Left lobe of liver (tissue), 2 donors: ENCODE data around the gene NUP210. TPM values are rescaled to one million over a fixed set of nuclear protein-coding genes. Genes with fewer than 3 reads are reported as not detected.
"Not testable (repeated sequence)": the region's sequence is repeated elsewhere in the genome, so short reads cannot be mapped to it uniquely, and the experiment has no call there.

ENCODE experiments used
- ATAC-seq: fragments of 200-7000 bp; cut with Tn5 transposase; one replicate; pipeline ENCODE4 v1.9.1; 2020; ENCODE audit warnings: mild to moderate bottlenecking, moderate library complexity
- DNase-seq: peaks from one replicate; pipeline ENCODE4 v3.0.0-alpha.2; 2020; ENCODE audit warnings: low spot score
- total RNA-seq: library from RNA; stranded (reverse); gene quantifications from one replicate; pipeline ENCODE4 v1.2.1, GENCODE V29; 2021
- donor health status: DM: no; HTN: no; CAD: no; lungs with moderate emphysema.
- donor health status: DM: no; HTN: yes; CAD: no.

NUP210 gene
- total RNA-seq, 1 donor from 2014 or later, result 19.1 TPM

DNA sequence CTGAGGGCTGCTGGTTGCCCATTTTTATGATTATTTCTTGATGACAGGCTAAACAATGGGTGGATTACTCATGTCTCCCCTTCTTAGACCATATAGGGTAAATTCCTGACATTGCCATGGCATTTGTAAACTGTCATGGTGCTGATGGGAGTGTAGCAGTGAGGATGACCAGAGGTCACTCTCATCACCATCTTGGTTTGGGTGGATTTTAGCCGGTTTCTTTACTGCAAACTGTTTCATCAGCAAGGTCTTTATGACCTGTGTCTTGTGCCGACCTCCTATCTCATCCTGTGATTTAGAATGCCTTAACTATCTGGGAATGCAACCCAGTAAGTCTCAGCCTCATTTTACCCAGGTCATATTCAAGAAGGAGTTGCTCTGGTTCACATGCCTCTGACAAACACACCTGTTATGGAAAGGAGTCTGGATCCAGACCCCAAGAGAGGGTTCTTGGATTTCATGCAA lies 10.3 kb upstream of the NUP210 start:
- not testable (repeated sequence) for ATAC-seq, DNase-seq

DNA sequence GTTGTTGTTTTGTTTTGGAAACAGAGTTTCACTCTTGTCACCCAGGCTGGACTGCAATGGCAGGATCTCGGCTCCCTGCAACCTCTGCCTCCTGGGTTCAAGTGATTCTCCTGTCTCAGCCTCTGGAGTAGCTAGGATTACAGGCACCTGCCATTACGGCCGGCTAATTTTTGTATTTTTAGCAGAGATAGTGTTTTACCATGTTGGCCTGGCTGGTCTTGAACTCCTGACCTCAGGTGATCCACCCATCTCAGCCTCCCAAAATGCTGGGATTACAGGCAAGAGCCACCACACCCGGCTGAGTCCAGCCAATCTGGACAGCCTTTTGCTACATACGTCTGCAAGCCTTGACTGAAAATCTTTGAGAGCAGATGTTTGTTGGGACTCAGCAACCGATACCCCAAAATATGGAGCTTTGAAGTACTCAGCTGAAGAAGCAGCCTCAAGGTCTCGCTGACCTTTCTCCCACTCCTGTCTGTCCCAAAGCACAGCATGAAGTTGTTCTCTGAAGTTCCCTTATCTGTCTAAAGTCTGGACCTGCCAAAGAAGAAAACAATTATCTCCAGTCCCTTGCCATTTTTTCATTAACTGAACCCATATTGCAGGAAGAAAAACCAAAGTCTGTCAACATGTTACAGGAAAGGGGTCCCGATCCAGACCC lies 9.6 kb upstream of the NUP210 start:
- no peak for ATAC-seq
- DNase-seq, result no peak

DNA sequence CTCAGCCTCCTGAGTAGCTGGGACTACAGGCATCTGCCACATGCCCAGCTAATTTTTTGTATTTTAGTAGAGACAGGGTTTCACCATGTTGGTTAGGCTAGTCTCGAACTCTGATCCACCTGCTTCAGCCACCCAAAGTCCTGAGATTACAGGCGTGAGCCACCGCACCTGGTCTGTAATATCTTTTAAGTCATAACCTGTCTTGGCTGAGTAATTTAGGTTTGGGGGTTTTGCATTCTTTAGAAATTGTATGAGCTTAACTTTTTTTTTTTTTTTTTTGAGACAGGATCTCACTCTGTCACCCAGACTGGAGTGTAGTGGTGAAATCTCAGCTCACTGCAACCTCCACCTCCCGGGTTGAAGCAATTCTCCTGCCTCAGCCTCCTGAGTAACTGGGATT lies 8.6 kb upstream of the NUP210 start:
- ATAC-seq, DNase-seq: not testable (repeated sequence)

DNA sequence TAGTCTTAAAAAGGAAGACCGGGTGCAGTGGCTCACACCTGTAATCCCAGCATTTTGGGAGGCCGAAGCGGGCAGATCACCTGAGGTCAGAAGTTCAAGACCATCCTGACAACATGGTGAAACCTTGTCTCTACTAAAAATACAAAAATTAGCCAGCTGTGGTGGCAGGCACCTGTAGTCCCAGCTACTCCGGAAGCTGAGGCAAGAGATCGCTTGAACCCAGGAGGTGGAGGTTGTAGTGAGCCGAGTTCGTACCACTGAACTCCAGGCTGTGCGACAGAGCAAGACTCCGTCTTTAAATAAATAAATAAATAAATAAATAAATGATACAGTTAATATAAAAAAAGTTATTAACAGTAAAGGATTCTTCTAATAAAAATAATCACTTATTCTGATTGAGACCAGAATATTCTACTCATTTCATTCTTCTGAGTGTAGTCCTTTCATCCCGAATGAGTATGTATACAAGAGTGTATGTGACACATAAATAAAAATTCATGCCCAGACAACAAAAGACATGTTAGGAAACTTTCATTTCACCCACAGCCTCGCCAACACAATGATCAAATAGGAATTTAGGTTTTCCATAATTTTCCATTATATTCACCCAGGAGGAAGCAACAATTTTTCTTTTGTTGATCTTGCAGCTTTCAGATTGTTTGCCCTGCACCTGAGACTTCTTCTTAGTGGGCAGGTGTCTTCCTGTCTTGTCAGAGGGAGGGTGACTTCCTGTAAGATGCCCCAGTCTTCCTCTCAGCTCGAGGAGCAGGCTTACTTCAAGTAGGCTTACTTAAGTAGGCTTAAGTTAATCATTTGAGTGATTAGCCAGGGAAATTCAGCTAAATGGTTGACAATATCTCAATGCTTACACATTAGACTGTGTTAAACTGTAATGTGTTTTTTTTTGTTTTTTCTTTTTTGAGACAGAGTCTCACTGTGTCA lies 7.8 kb upstream of the NUP210 start:
- DNase-seq (no peak), ATAC-seq (no peak)

DNA sequence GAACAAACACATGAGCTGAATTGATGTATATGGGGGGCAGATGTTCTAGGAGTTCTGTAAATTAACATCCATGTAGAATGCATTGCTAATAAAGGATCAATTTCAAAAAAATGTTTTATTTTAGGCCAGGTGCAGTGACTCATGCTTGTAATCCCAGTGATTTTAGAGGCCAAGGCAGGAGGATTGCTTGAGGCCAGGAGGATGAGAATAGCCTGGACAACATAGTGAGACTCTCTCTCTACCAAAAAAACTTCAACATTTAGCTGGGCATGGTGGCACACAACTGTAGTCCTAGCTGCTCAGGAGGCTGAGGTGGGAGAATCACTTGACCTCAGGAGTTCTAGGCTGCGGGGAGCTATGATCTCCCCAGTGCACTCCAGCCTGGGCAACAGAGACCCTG lies 6.5 kb upstream of the NUP210 start:
- no peak for ATAC-seq

DNA sequence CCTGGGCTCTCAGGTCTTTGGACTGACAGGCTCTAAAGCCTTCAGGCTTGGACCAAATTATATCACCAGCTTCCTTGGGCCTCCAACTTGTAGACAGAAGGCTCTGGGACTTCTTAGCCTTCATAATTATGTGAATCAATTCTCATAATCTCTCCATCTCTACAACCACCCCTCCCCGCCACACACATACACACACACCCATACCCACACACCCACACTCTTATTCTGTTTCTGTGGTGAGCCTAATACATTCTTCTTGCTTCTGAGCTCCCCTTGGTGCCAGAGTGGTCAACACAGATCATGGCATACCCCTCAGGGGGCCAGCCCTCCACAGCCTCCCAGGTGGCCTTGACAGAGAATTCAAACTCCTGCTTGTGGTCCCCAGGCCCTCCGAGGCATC lies 5.6 kb upstream of the NUP210 start:
- DNase-seq (no peak), ATAC-seq (no peak)

More for the DNA sequence above, 6.5 kb upstream of the NUP210 start:
- no peak for DNase-seq

DNA sequence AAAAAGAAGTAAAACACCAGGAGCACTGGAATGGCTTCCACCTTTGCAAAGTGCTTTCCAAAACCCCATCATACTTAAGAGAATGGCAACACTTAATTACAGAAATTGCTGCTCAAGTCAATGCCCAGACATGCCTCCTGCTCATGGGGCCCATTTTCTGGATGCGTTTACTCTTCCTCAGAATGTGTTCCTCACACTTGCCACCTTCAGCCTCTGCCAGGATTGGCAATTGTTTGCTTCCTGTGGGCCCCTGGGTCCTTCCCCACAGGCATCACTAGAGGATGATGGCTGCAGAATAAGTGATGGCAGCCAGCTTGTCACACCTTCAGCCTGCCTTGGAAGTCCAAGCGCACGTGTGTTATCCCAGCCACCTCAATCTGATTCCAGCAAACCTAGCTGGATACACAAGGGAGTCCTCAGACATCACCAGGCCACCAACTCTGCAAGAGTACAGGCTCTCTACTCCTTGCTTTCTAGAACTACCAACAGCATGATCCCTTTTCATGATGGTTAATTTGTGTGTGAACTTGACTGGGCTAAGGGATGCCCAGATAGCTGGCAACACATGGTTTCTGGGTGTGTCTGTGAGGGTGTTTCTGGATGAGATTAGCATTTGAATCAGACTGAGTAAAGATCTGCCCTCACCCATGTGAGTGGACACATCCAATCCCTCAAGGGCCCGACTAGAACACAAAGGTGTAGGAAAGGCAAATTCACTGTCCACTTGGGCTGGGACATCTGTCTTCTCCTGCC lies 4.9 kb upstream of the NUP210 start:
- ATAC-seq, result no peak
- no peak for DNase-seq

DNA sequence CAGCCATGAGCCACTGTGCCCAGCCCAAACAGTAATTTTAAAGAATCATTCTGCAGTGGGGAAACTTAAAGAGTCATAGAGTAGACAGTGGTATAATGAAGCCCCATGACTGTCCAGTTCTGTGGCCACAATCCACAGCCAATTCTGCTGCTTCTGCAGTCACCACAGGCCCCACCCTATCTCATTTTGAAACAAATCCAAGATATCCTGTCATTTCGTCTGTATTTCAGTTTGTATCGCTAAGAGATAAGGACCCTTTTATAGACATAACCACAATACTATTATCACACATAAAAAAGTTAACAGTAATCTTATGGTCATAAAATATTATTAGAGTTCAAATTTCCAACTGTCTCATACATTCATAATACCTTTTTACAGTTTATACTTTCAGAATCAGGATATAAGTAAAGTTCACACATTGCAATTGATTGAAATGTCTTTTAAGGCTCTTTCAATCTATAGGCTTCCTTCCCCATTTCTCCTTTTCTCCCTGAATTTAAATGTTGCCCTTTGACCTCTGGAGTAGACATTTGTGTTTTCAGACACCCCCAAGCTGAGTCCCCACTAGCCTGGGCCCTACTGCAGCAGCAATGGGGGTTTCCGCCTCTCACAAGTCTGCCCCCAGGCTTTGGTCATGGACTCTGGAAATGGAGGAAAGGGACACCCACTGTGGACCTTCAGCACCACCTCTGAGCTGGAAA lies 4.2 kb upstream of the NUP210 start:
- ATAC-seq, result no peak

DNA sequence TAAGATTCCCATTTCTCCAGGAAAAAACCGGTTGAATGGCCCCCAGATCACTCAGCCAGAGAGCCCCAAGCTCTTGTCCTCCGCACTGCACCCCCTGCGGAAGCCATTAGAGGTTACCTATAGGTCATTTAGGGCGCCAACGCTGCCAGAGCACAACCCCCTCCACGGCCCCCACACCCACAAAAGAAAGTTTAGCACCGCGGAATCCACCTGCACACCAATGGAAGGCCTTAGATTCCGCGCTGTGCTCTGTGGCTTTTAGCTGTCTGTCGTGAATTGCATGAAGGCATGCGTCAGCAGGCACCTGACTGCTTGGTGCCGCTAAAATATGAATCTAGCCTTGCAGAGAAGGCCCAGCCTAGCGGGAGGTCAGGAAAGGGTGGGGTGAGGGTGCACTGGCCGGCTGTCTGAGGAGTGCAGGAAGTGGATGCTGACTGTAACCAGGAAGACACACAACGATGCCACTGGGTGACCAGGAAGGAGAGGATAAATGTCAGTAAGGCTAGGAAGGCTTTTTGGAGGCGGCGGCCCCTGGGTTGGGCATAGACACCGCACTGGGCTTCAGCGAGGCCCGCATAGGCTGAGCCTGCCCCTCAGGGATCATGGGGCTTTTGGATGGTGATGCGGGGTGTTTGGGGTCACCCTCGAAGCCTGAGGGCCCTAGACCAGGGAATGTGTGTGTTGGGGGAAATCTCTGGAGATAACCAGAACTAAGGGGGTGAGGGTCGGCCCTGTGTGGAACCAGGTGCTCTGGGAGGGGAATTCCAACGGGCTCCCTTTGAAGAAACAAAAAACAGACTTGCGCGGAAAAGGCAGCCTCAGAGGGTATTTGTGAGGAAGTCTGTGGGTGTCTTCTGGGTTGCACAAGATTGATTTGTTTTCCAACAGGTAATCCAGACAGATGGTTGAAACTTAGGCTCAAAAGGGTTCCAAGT lies 976 bp upstream of the NUP210 start:
- ATAC-seq, result no peak
- DNase-seq, result no peak

More for the DNA sequence above, 4.2 kb upstream of the NUP210 start:
- no peak for DNase-seq

DNA sequence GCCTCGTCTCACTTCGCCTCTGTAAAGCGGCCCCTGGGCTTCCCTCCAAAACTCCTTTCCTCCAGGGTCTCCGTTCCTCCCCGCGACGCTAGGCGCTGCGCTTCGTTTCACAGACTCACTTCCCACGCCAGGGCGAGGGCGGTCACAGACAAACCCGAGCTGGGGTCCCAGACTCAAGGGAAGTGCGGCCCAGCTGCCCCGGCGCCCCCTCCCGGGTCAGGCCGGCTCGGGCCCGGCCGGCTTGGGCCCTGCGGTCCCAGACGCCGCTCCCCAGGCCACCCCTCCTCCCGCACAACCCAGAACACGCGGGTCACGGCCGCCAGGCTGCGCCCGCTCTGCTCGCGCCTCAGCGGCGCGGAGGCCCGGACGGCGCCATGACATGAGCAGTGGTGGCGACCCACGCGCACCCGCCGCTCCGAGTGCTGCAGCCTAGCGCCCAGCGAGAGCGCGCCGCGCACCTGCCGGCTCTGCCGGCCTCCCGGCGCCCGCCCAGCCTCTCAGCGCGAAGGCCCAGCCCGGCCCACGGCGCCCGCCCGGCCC lies 547 bp downstream of the NUP210 start:
- DNase-seq (peak; percentile 70), ATAC-seq (peak; percentile 65)

DNA sequence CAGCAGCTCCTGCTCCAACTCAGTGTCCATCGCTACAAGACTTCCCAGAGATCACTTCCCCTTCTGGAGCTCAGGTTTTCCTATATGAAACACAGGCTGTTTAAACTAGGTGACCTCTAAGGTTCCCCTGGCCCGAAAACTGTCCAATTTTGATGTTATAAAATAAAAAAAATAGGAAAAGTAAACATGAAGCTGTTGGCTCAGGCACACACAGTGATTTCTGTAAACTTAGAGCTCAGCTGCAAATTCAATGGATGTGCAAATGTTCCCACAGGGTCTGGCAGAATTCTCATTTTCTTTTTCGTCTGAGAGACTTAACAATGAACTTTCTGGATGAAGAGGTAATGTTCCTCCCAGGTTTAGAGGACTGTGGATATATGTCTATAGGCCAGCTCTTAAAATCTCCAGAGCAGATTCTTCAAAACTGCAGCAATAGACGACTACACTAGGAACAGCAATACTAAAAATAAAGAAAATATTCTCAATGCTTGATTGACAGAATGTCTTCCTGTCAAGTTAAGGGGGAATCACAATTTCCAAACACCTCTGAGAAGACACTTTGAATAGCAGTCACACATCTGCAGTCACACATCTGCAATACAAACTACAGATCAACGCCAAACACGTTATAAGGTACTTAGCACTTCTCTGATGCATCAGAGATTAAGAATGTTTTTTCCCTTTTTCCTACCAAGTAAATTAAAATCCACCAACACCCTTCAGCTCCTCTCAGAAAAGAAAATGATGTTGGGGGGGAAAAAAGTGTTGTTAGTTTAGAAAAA lies 2.8 kb downstream of the NUP210 start:
- no peak for ATAC-seq
- no peak for DNase-seq

DNA sequence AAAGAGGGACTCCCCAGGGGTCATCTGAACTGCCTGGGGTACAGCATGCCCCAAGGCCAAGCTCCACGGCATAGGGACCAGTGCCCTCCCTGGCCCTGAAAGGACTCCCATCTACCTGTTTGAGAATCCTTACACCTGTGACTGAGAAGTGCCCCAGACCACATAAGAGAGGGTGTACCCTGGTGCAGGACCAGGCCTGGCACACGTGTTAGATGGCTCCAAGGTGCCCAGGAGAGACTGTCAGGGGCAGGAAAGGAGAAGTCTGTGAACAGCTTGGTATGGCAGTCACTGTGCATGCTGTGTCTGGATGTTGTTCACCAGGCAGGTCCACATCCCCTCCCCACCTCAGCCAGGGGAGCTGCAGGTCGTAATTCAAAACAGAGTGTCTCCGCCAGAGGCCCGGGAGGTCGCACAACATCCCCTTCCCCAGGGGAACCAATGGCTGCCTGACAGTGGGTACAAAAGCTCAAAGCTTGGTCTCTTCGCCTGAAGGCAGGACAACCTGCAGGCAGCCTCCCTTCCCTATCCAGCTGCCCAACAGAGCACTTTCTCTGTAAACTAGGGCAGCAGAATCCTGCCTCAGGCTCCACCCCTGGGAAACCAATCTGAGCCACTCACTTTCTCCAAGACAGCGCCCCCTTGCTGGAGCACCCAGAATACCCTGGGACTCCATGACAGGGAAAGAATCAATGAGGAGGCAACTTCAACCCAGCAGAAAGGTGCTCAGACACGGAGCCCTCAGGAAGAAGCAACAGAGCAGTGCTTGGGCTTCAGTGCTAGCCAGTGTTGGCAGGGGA lies 3.9 kb downstream of the NUP210 start:
- ATAC-seq (no peak), DNase-seq (no peak)

DNA sequence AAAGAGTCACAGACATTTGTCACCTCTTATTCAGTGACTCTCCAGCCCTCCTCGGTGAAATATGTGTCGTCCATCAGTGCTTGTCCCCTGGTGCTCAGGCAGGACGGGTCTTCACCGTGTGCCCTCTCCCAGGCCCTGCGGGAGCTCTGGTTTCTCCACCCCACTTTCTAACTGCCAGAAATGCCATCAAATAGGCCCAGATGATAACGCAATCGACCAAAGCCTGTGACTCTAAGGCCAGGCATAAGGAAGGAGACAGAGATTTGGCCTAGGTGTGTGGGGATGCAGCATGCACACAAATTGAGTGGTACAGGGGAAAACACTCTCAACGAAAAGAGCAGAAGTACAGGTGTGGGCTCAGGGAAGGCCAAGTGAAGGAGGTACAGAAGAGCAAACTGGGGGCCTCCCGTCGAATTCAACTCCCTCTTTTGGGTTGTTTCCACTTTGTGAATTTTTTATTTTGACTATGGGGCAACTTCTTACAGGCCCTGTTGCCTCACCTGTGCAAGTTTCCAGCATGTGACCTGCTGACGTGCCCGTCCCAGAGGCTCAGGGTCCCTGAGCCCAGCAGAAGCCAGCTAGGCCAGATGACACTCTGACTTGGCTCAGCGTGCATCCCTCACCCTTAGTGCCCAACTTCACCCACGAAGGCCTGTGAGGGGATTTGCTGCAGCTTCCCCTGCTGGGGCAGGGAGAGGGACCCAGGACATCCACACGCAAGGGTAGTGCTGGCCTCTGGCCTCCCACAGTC lies 4.7 kb downstream of the NUP210 start:
- DNase-seq (no peak), ATAC-seq (no peak)

DNA sequence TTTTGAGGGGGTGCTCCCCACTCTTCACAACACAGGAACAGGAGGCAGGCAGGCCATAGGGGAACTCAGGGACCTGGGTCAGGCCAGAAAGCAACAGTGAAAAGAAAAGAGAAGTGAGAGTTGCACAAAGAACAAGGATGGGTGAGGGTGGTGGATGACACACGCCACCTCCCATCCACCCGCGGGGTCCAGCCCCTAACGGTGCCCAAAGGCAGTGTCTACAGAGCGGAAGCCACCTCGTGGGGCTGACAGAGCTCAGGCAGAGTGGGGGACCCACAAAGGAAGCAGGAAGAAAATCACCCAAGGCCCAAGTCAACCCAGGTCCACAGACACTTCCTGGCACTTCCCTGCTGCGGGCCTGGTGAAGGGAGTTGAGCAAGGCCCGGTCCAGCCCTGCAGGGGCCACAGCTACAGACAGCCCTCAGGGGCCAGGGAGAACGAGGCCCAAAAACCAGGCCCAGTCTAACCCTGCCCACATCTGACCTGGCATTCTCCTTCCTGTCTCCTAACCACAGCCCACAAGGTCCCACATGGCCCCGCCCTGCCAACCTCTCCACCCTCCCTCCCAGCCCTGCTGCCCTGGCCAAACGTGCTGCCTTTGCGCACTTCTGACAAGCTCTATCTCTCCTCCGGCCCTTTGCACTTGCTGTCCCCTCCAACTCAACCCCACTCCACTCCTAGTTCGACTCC lies 5.9 kb downstream of the NUP210 start:
- peak; percentile 40 for ATAC-seq
- DNase-seq, result no peak

DNA sequence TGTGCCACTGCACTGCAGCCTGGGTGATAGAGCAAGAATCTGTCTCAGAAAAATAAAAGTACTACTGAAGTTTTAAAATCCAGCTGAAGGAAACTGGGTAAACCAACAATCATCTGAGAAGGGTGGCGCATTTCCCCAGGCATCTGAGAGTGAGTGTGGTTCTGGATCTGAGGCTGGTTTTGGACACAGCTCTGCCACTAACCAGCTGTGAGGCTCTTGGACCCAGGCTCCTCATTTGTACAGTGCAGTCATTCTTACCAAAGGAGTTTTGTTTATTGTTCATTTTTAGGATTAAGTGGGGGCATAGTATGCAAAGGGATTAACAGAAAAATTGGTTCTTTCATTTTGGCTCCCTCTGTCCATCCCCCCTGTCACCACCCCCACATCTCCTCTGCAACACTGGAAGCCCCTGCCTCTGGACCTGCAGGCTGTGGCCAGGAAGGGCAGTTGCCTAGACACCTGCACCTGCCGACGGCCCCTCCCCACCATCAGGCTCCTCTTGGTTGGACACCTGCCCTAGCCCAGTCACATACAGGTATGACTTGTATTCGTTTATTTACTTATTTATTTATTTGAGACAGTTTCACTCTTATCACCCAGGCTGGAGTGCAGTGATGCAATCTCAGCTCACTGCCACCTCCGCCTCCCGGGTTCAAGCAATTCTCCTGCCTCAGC lies 8.8 kb downstream of the NUP210 start:
- DNase-seq (no peak), ATAC-seq (peak; percentile 7)

DNA sequence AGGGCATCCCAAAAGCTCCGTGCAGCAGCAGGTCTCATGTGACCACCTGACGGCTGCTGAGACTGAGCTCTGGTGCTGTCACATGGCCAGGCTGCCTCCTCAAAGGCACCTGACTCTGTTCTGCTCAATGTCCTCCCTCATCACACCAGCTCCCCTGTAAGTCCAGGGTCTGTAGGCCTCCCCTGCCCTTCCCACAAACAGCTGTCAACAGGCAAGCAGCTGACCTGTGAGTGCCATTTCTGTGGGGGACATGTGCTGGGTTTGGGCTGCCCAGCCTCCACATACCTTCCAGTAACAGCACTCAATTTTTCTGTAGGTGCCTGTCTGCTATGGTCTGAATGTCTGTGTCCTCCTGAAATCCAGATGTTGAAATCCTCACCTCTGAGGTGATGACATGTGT lies 11.2 kb downstream of the NUP210 start:
- DNase-seq (no peak), ATAC-seq (no peak)
